ENCODE results near the gene CDCP1. TPM values are rescaled to one million over a fixed set of nuclear protein-coding genes. Genes with fewer than 3 reads are reported as not detected.

CDCP1 gene
- total RNA-seq, 1 donor from 2014 or later = under 0.01 TPM

GRCh38 chr3:45104715-45105711 is 41.2 kb downstream of the CDCP1 start:
- Histone ChIP-seq H3K36me3 (ENCODE audit: control insufficient read depth in 3 of 3, insufficient read depth in 3 of 3, low read length in 3 of 3) (no peaks in the 10 kb centered on the region), H3K4me3 (ENCODE audit: low read length in 3 of 3) (no peak overlapping the region), H3K27ac (ENCODE audit: low read depth, low read length) (no peak overlapping the region), H3K9ac (ENCODE audit: low read depth in 1 of 3, low read length in 3 of 3) (no peak overlapping the region), H3K9me3 (ENCODE audit: control insufficient read depth in 3 of 3, low read length in 3 of 3) (no peaks in the 10 kb centered on the region), H3K4me1 (ENCODE audit: control insufficient read depth in 3 of 3, insufficient read depth in 3 of 3, low read length in 3 of 3) (no peaks in the 10 kb centered on the region), H3K27me3 (ENCODE audit: control insufficient read depth in 3 of 3, insufficient read depth in 3 of 3, low read length in 3 of 3) (peaks cover 0 to 2% (median 0%) of the 10 kb centered on the region in 3 donors)

- no peak overlapping the region for H3K4me3 ChIP-seq (ENCODE audit: low read length in 3 of 3)
- H3K9me3 ChIP-seq (ENCODE audit: control insufficient read depth in 3 of 3, low read length in 3 of 3) = no peaks in the 10 kb centered on the region
- H3K27me3 ChIP-seq (ENCODE audit: control insufficient read depth in 3 of 3, insufficient read depth in 3 of 3, low read length in 3 of 3) = no peaks in the 10 kb centered on the region
- no peak overlapping the region for H3K9ac ChIP-seq (ENCODE audit: low read depth in 1 of 3, low read length in 3 of 3)
- no peak overlapping the region for H3K27ac ChIP-seq (ENCODE audit: low read depth, low read length)
- H3K4me1 ChIP-seq (ENCODE audit: control insufficient read depth in 3 of 3, insufficient read depth in 3 of 3, low read length in 3 of 3) = no peaks in the 10 kb centered on the region
- H3K36me3 ChIP-seq (ENCODE audit: control insufficient read depth in 3 of 3, insufficient read depth in 3 of 3, low read length in 3 of 3) = no peaks in the 10 kb centered on the region
Observed at GRCh38 chr3:45103753-45104714, 42.1 kb downstream of the CDCP1 start.

GRCh38 chr3:45103334-45103733 is 42.8 kb downstream of the CDCP1 start:
- Histone ChIP-seq H3K27ac (ENCODE audit: low read depth, low read length) (no peak overlapping the region), H3K36me3 (ENCODE audit: control insufficient read depth in 3 of 3, insufficient read depth in 3 of 3, low read length in 3 of 3) (no peaks in the 10 kb centered on the region)

GRCh38 chr3:45100981-45101407 is 45.2 kb downstream of the CDCP1 start:
- H3K4me1 ChIP-seq (ENCODE audit: control insufficient read depth in 3 of 3, insufficient read depth in 3 of 3, low read length in 3 of 3) = no peaks in the 10 kb centered on the region
- no peaks in the 10 kb centered on the region for H3K27me3 ChIP-seq (ENCODE audit: control insufficient read depth in 3 of 3, insufficient read depth in 3 of 3, low read length in 3 of 3)
- H3K9me3 ChIP-seq (ENCODE audit: control insufficient read depth in 3 of 3, low read length in 3 of 3) = no peaks in the 10 kb centered on the region
- H3K4me3 ChIP-seq (ENCODE audit: low read length in 3 of 3) = no peak overlapping the region
- H3K9ac ChIP-seq (ENCODE audit: low read depth in 1 of 3, low read length in 3 of 3) = no peak overlapping the region
- H3K36me3 ChIP-seq (ENCODE audit: control insufficient read depth in 3 of 3, insufficient read depth in 3 of 3, low read length in 3 of 3) = no peaks in the 10 kb centered on the region
- H3K27ac ChIP-seq (ENCODE audit: low read depth, low read length) = no peak overlapping the region

More at GRCh38 chr3:45103334-45103733, 42.8 kb downstream of the CDCP1 start:
- Histone ChIP-seq H3K9me3 (ENCODE audit: control insufficient read depth in 3 of 3, low read length in 3 of 3) (no peaks in the 10 kb centered on the region), H3K27me3 (ENCODE audit: control insufficient read depth in 3 of 3, insufficient read depth in 3 of 3, low read length in 3 of 3) (no peaks in the 10 kb centered on the region), H3K4me1 (ENCODE audit: control insufficient read depth in 3 of 3, insufficient read depth in 3 of 3, low read length in 3 of 3) (no peaks in the 10 kb centered on the region), H3K4me3 (ENCODE audit: low read length in 3 of 3) (no peak overlapping the region), H3K9ac (ENCODE audit: low read depth in 1 of 3, low read length in 3 of 3) (no peak overlapping the region)

GRCh38 chr3:45098310-45098709 is 47.9 kb downstream of the CDCP1 start:
- Histone ChIP-seq H3K4me1 (ENCODE audit: control insufficient read depth in 3 of 3, insufficient read depth in 3 of 3, low read length in 3 of 3) (no peaks in the 10 kb centered on the region), H3K9me3 (ENCODE audit: control insufficient read depth in 3 of 3, low read length in 3 of 3) (no peaks in the 10 kb centered on the region), H3K36me3 (ENCODE audit: control insufficient read depth in 3 of 3, insufficient read depth in 3 of 3, low read length in 3 of 3) (no peaks in the 10 kb centered on the region), H3K27me3 (ENCODE audit: control insufficient read depth in 3 of 3, insufficient read depth in 3 of 3, low read length in 3 of 3) (no peaks in the 10 kb centered on the region), H3K9ac (ENCODE audit: low read depth in 1 of 3, low read length in 3 of 3) (no peak overlapping the region), H3K27ac (ENCODE audit: low read depth, low read length) (no peak overlapping the region), H3K4me3 (ENCODE audit: low read length in 3 of 3) (no peak overlapping the region)

DNA sequence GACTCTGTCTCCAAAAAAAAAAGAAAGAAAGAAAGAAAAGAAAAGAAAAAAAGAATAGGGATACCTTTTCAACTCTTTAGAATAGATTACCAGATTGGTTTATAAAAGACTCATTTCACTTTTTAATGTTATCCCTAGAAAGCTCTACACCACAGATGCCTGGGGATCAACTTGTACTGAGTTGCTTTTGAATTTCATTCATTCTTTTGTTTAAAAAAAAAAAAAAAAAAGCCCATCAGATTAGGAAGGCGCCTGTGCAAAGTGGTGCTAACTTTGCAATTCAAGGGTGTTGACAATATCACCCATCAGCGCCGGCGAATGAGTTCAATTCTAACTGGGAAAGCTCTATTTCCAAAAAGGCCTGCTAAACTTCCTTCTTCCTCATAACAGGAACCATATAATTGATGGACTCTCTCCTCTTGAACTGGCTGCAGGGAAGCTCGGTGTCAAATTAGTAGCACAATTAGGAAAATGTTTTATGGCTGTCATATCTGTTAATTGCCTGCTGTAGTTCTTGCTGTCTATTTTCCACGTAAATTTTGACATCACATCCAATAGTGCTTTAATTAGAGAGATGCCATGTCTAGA is 48.8 kb downstream of the CDCP1 start:
- Histone ChIP-seq H3K27me3 (ENCODE audit: control insufficient read depth in 3 of 3, insufficient read depth in 3 of 3, low read length in 3 of 3) (no peaks in the 10 kb centered on the region), H3K27ac (ENCODE audit: low read depth, low read length) (no peak overlapping the region), H3K4me1 (ENCODE audit: control insufficient read depth in 3 of 3, insufficient read depth in 3 of 3, low read length in 3 of 3) (no peaks in the 10 kb centered on the region), H3K9me3 (ENCODE audit: control insufficient read depth in 3 of 3, low read length in 3 of 3) (no peaks in the 10 kb centered on the region), H3K9ac (ENCODE audit: low read depth in 1 of 3, low read length in 3 of 3) (no peak overlapping the region), H3K36me3 (ENCODE audit: control insufficient read depth in 3 of 3, insufficient read depth in 3 of 3, low read length in 3 of 3) (no peaks in the 10 kb centered on the region), H3K4me3 (ENCODE audit: low read length in 3 of 3) (no peak overlapping the region)

DNA sequence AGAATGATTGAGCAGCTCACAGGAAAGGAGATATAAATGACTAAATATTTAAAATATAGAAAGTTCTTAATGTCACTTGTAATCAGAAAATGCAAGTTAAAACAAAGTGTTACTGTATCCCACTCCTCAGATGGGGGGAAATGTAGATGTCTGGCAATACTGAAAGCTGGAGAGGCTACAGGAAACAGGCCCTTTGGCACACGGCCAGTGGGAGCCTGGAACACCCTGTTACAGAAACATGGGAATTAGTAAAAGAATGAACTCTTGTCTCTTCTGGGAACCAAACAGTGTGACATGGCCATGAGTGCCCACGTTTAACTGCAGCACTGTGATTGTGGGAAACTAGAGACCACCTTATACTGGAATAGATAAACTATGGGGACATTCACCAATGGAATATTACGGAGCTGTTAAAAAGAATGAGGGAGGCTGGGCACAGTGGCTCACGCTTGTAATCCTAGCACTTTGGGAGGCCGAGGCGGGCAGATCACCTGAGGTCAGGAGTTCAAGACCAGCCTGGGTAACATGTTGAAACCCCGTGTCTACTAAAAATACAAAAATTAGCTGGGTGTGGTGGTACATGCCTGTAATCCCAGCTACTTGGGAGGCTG is 50.2 kb downstream of the CDCP1 start:
- Histone ChIP-seq H3K4me1 (ENCODE audit: control insufficient read depth in 3 of 3, insufficient read depth in 3 of 3, low read length in 3 of 3) (no peaks in the 10 kb centered on the region), H3K4me3 (ENCODE audit: low read length in 3 of 3) (no peak overlapping the region), H3K9me3 (ENCODE audit: control insufficient read depth in 3 of 3, low read length in 3 of 3) (peaks cover 0 to under 1% (median 0%) of the 10 kb centered on the region in 3 donors), H3K27me3 (ENCODE audit: control insufficient read depth in 3 of 3, insufficient read depth in 3 of 3, low read length in 3 of 3) (no peaks in the 10 kb centered on the region), H3K9ac (ENCODE audit: low read depth in 1 of 3, low read length in 3 of 3) (no peak overlapping the region), H3K36me3 (ENCODE audit: control insufficient read depth in 3 of 3, insufficient read depth in 3 of 3, low read length in 3 of 3) (no peaks in the 10 kb centered on the region), H3K27ac (ENCODE audit: low read depth, low read length) (no peak overlapping the region)

DNA sequence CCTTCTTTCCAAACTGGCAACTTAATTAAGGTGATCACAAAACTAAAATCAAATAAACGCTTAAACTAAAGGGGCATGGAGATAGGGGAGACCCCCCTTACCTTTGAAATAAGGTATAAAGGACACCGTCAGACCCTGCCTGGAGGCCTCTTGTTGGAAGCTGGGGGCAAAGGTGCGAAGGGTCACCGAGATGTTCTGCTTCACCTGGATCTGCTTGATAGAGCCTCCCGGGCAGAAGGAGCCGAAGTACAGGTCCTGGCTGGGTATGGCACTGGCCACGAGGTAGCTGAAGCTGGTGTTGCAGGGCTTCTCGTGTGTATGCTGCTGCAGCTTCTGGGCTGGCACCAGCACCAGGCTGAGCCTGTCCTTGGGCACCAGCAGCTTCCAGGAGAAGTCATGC is 53.0 kb downstream of the CDCP1 start:
- H3K9ac ChIP-seq (ENCODE audit: low read depth in 1 of 3, low read length in 3 of 3) = no peak overlapping the region

More for the DNA sequence above, 53.0 kb downstream of the CDCP1 start:
- Histone ChIP-seq H3K27me3 (ENCODE audit: control insufficient read depth in 3 of 3, insufficient read depth in 3 of 3, low read length in 3 of 3) (no peaks in the 10 kb centered on the region), H3K4me1 (ENCODE audit: control insufficient read depth in 3 of 3, insufficient read depth in 3 of 3, low read length in 3 of 3) (no peaks in the 10 kb centered on the region), H3K36me3 (ENCODE audit: control insufficient read depth in 3 of 3, insufficient read depth in 3 of 3, low read length in 3 of 3) (no peaks in the 10 kb centered on the region), H3K9me3 (ENCODE audit: control insufficient read depth in 3 of 3, low read length in 3 of 3) (peaks cover 0 to 4% (median 0%) of the 10 kb centered on the region in 3 donors), H3K27ac (ENCODE audit: low read depth, low read length) (no peak overlapping the region), H3K4me3 (ENCODE audit: low read length in 3 of 3) (no peak overlapping the region)

All from skeletal muscle tissue (tissue), 4 donors.